ENCODE data around the gene PDE8B. TPM values are rescaled to one million over a fixed set of nuclear protein-coding genes. Genes with fewer than 3 reads are reported as not detected.
"Not testable (repeated sequence)": the region's sequence is repeated elsewhere in the genome, so short reads cannot be mapped to it uniquely, and the experiment has no call there.

Gene PDE8B
- total RNA-seq, 2 experiments from 2014 or later = 0.14 TPM; not detected in 1

GRCh38 chr5:77468875-77469274, 258.4 kb downstream of the PDE8B start:
- DNase-seq; H3K4me1 Mint-ChIP-seq (ENCODE audit: low read depth); intact Hi-C loops (cut with micrococcal nuclease); H3K27ac Mint-ChIP-seq; CTCF ChIA-PET; H3K27me3 Mint-ChIP-seq (ENCODE audit: low read depth); H3K4me3 Mint-ChIP-seq: not testable (repeated sequence)
- Mint-ChIP-seq H3K36me3 (ENCODE audit: low read depth) (peaks cover 35% of the 10 kb centered on the region), H3K9me3 (peaks cover 12% of the 10 kb centered on the region)

GRCh38 chr5:77475041-77475440, 264.6 kb downstream of the PDE8B start:
- H3K27me3 Mint-ChIP-seq (ENCODE audit: low read depth); intact Hi-C loops (cut with micrococcal nuclease); H3K4me3 Mint-ChIP-seq; H3K4me1 Mint-ChIP-seq (ENCODE audit: low read depth); CTCF ChIA-PET; DNase-seq; H3K9me3 Mint-ChIP-seq; H3K27ac Mint-ChIP-seq: not testable (repeated sequence)
- peaks cover 31% of the 10 kb centered on the region for H3K36me3 Mint-ChIP-seq (ENCODE audit: low read depth)

Other genes starting within 250 kb of the PDE8B start
- gene AGGF1, start 180.3 kb upstream of the PDE8B start, total RNA-seq = 10 to 100 TPM; 20.3 to 23.0 TPM
- gene ZBED3, start 123.4 kb upstream of the PDE8B start, total RNA-seq = 1 to 10 TPM; 1.9 to 3.3 TPM

Data from activated naive CD4-positive, alpha-beta T cell treated with anti-CD3 and anti-CD28 coated beads for 36 hours (primary cell).